ENCODE measurements around the gene MAP3K19. TPM values are rescaled to one million over a fixed set of nuclear protein-coding genes. Genes with fewer than 3 reads are reported as not detected.
"Not testable (repeated sequence)": the region's sequence is repeated elsewhere in the genome, so short reads cannot be mapped to it uniquely, and the experiment has no call there.

MAP3K19 gene
- total RNA-seq, 1 experiment from 2014 or later, result not detected

- no peak for DNase-seq (ENCODE audit: low read depth, low spot score)
- in situ Hi-C loops (cut with HindIII; ENCODE audit: low pct_unique_long_range_greater_than_20kb, low sequenced_read_pairs), result no loop called here
These were observed 36.9 kb downstream of the MAP3K19 start for GRCh38 chr2:135010200-135010942.

GRCh38 chr2:135009339-135009738 lies 37.9 kb downstream of the MAP3K19 start:
- in situ Hi-C loops (cut with HindIII; ENCODE audit: low pct_unique_long_range_greater_than_20kb, low sequenced_read_pairs), result no loop called here
- DNase-seq (ENCODE audit: low read depth, low spot score), result no peak

- DNase-seq (ENCODE audit: low read depth, low spot score), result no peak
- in situ Hi-C loops (cut with HindIII; ENCODE audit: low pct_unique_long_range_greater_than_20kb, low sequenced_read_pairs), result no loop called here
These were observed 41.5 kb downstream of the MAP3K19 start for GRCh38 chr2:135005753-135006152.

- in situ Hi-C loops (cut with HindIII; ENCODE audit: low pct_unique_long_range_greater_than_20kb, low sequenced_read_pairs), result no loop called here
- DNase-seq (ENCODE audit: low read depth, low spot score), result peak; percentile 70
These were observed 43.1 kb downstream of the MAP3K19 start for GRCh38 chr2:135004005-135004746.

GRCh38 chr2:135002836-135003235 lies 44.4 kb downstream of the MAP3K19 start:
- no peak for DNase-seq (ENCODE audit: low read depth, low spot score)
- in situ Hi-C loops (cut with HindIII; ENCODE audit: low pct_unique_long_range_greater_than_20kb, low sequenced_read_pairs), result no loop called here

GRCh38 chr2:134999521-134999920 lies 47.7 kb downstream of the MAP3K19 start:
- in situ Hi-C loops (cut with HindIII; ENCODE audit: low pct_unique_long_range_greater_than_20kb, low sequenced_read_pairs), result no loop called here
- DNase-seq (ENCODE audit: low read depth, low spot score), result no peak

GRCh38 chr2:134988994-134989605 lies 58.1 kb downstream of the MAP3K19 start:
- in situ Hi-C loops (cut with HindIII; ENCODE audit: low pct_unique_long_range_greater_than_20kb, low sequenced_read_pairs), result no loop called here
- DNase-seq (ENCODE audit: low read depth, low spot score), result peak; percentile 49

- no peak for DNase-seq (ENCODE audit: low read depth, low spot score)
- in situ Hi-C loops (cut with HindIII; ENCODE audit: low pct_unique_long_range_greater_than_20kb, low sequenced_read_pairs), result no loop called here
These were observed 62.2 kb downstream of the MAP3K19 start for GRCh38 chr2:134985061-134985460.

- in situ Hi-C loops (cut with HindIII; ENCODE audit: low pct_unique_long_range_greater_than_20kb, low sequenced_read_pairs), result no loop called here
- no peak for DNase-seq (ENCODE audit: low read depth, low spot score)
These were observed 64.6 kb downstream of the MAP3K19 start for GRCh38 chr2:134982603-134983002.

GRCh38 chr2:134980639-134981038 lies 66.6 kb downstream of the MAP3K19 start:
- no peak for DNase-seq (ENCODE audit: low read depth, low spot score)
- in situ Hi-C loops (cut with HindIII; ENCODE audit: low pct_unique_long_range_greater_than_20kb, low sequenced_read_pairs), result no loop called here

GRCh38 chr2:134979221-134979620 lies 68.0 kb downstream of the MAP3K19 start:
- in situ Hi-C loops (cut with HindIII; ENCODE audit: low pct_unique_long_range_greater_than_20kb, low sequenced_read_pairs), result no loop called here

GRCh38 chr2:134977104-134977503 lies 70.1 kb downstream of the MAP3K19 start:
- DNase-seq (ENCODE audit: low read depth, low spot score); in situ Hi-C loops (cut with HindIII; ENCODE audit: low pct_unique_long_range_greater_than_20kb, low sequenced_read_pairs): not testable (repeated sequence)

More at GRCh38 chr2:134979221-134979620, 68.0 kb downstream of the MAP3K19 start:
- no peak for DNase-seq (ENCODE audit: low read depth, low spot score)

GRCh38 chr2:134976074-134976702 lies 71.1 kb downstream of the MAP3K19 start:
- no peak for DNase-seq (ENCODE audit: low read depth, low spot score)
- in situ Hi-C loops (cut with HindIII; ENCODE audit: low pct_unique_long_range_greater_than_20kb, low sequenced_read_pairs), result no loop called here

- in situ Hi-C loops (cut with HindIII; ENCODE audit: low pct_unique_long_range_greater_than_20kb, low sequenced_read_pairs), result no loop called here
- no peak for DNase-seq (ENCODE audit: low read depth, low spot score)
These were observed 71.8 kb downstream of the MAP3K19 start for GRCh38 chr2:134975281-134976009.

GRCh38 chr2:134973241-134974138 lies 73.8 kb downstream of the MAP3K19 start:
- no peak for DNase-seq (ENCODE audit: low read depth, low spot score)
- in situ Hi-C loops (cut with HindIII; ENCODE audit: low pct_unique_long_range_greater_than_20kb, low sequenced_read_pairs), result no loop called here

GRCh38 chr2:134967166-134967565 lies 80.1 kb downstream of the MAP3K19 start:
- in situ Hi-C loops (cut with HindIII; ENCODE audit: low pct_unique_long_range_greater_than_20kb, low sequenced_read_pairs); DNase-seq (ENCODE audit: low read depth, low spot score): not testable (repeated sequence)

GRCh38 chr2:134957477-134957876 lies 89.8 kb downstream of the MAP3K19 start:
- no peak for DNase-seq (ENCODE audit: low read depth, low spot score)
- in situ Hi-C loops (cut with HindIII; ENCODE audit: low pct_unique_long_range_greater_than_20kb, low sequenced_read_pairs), result no loop called here

All from SK-MEL-5 (cell line).